HepG2 (cell line): ENCODE data around the gene TCF7L2. TPM values are rescaled to one million over a fixed set of nuclear protein-coding genes. Genes with fewer than 3 reads are reported as not detected.

Source experiments
- ATAC-seq: fragments of 200-7000 bp; cut with Tn5 transposase; 3 replicates; pipeline ENCODE4 v1.9.1; 2020; ENCODE audit warnings: mild to moderate bottlenecking, moderate library complexity
- BruUV-seq: library from RNA; stranded (reverse); fragments of 400-500 nt; replicated peaks from 2 replicates; lab custom pipeline; 2021; lab: Mats Ljungman, UMichigan
- CTCF ChIA-PET: fragments of 300-600 bp; formaldehyde crosslinking; extraction: SDS; loops from one replicate; lab custom pipeline; 2021; ENCODE audit warnings: low total read pairs, inconsistent platforms, low intra/inter-chr PET ratio; lab: Yijun Ruan, JAX
- POLR2A ChIA-PET: fragments of 350-600 bp; sonication (Branson Sonifier 250); formaldehyde crosslinking; loops from one replicate; lab custom pipeline; 2020; ENCODE audit warnings: antibody characterized with exemption, inconsistent platforms; lab: Yijun Ruan, JAX
- DNase-seq: peaks from one replicate; pipeline ENCODE4 v3.0.0-alpha.2; 2015; ENCODE audit warnings: low spot score
- FAIRE-seq: peaks from 3 replicates; lab custom pipeline; 2011; peaks lifted over from hg19 to GRCh38; lab: Jason Lieb, UNC
- H2AFZ ChIP-seq: one replicate; pipeline ENCODE4 v1.6.1; 2011; ENCODE audit warnings: low read length, inconsistent platforms
- H3K27ac ChIP-seq: fragments of 300-600 bp; 3 replicates; pipeline ENCODE4 v1.8.0; 2011; ENCODE audit warnings: mixed run types, mild to moderate bottlenecking, mixed read lengths, low read length, inconsistent platforms; ENCODE audit not compliant: insufficient read depth; ENCODE audit errors: extremely low read length
- H3K27me3 ChIP-seq, 2 experiments: fragments of 200-600 bp in 1 of 2; 2 replicates in 1 of 2; 3 replicates in 1 of 2; pipeline versions ENCODE4 v1.6.0 to v1.8.0; 2011; ENCODE audit warnings: low read length in 2 of 2, mild to moderate bottlenecking in 2 of 2, moderate library complexity in 2 of 2, inconsistent platforms in 1 of 2; ENCODE audit not compliant: insufficient read depth in 2 of 2, control insufficient read depth in 1 of 2
- H3K36me3 ChIP-seq, 2 experiments: fragments of 200-600 bp in 1 of 2; replicated peaks in 1 of 2; 2 replicates in 1 of 2; 3 replicates in 1 of 2; pipeline versions ENCODE4 v1.5.1 to v1.8.0; 2011; ENCODE audit warnings: low read length in 2 of 2, inconsistent platforms in 1 of 2; ENCODE audit not compliant: insufficient read depth in 2 of 2, control insufficient read depth in 1 of 2
- H3K4me1 ChIP-seq: 2 replicates; pipeline ENCODE4 v1.5.1; 2012; ENCODE audit warnings: low read length, inconsistent platforms; ENCODE audit not compliant: insufficient read depth
- H3K4me2 ChIP-seq: 2 replicates; pipeline ENCODE4 v1.6.0; 2011; ENCODE audit warnings: low read depth, low read length, inconsistent platforms
- H3K4me3 ChIP-seq, 3 experiments: fragments of 200-600 bp in 1 of 3; sonication (generic), shearing (Covaris generic) in 1 of 3; replicated peaks in 1 of 3; 2 replicates each; pipeline ENCODE4 v1.5.1; 2011 to 2016; ENCODE audit warnings: low read length in 3 of 3, inconsistent platforms in 2 of 3, low read depth in 2 of 3, mild to moderate bottlenecking in 2 of 3, control low read depth in 1 of 3, mixed read lengths in 1 of 3; ENCODE audit not compliant: insufficient read depth in 1 of 3
- H3K79me2 ChIP-seq: one replicate; pipeline ENCODE4 v1.6.1; 2011; ENCODE audit warnings: low read length, inconsistent platforms; ENCODE audit not compliant: insufficient read depth
- H3K9ac ChIP-seq: 2 replicates; pipeline ENCODE4 v1.6.0; 2011; ENCODE audit warnings: mild to moderate bottlenecking, low read depth, low read length, inconsistent platforms; ENCODE audit not compliant: insufficient read depth
- H3K9me3 ChIP-seq: 2 replicates; pipeline ENCODE4 v1.5.1; 2012; ENCODE audit warnings: mild to moderate bottlenecking, low read length
- H4K20me1 ChIP-seq: 2 replicates; pipeline ENCODE4 v1.6.0; 2011; ENCODE audit warnings: inconsistent platforms, mild to moderate bottlenecking, low read length, moderate library complexity; ENCODE audit not compliant: insufficient read depth
- CCDC6 ChIP-seq: sonication (generic); formaldehyde crosslinking; IDR thresholded peaks from 2 replicates; pipeline ENCODE4 v1.8.1; 2022; ENCODE audit warnings: mild to moderate bottlenecking, missing genetic modification reagents, moderate library complexity
- GTF2F1 ChIP-seq: fragments of 150-350 bp; IDR thresholded peaks from 2 replicates; pipeline ENCODE4 v1.6.1; 2014; ENCODE audit warnings: low read length
- HNF4A ChIP-seq: sonication (generic); formaldehyde crosslinking; IDR thresholded peaks from 2 replicates; pipeline ENCODE4 v1.4.0; 2020; ENCODE audit warnings: missing genetic modification reagents
- NONO ChIP-seq, 2 experiments: fragments of 450-650 bp in 1 of 2; sonication (generic) in 1 of 2; formaldehyde crosslinking in 1 of 2; IDR thresholded peaks in 1 of 2; conservative IDR thresholded peaks in 1 of 2; 2 replicates each; pipeline versions ENCODE4 v1.6.1 to v1.8.0; 2017 to 2022; ENCODE audit warnings: mild to moderate bottlenecking in 1 of 2, missing genetic modification reagents in 1 of 2, moderate library complexity in 1 of 2
- ZC3H4 ChIP-seq: sonication (generic); formaldehyde crosslinking; IDR thresholded peaks from 2 replicates; pipeline ENCODE4 v1.4.0; 2020; ENCODE audit warnings: missing genetic modification reagents, borderline replicate concordance
- WGBS: methylation state at CpG from one replicate; pipeline ENCODE4 v1.1.6; 2017; ENCODE audit warnings: low lambda C conversion rate; 5-methylcytosine and 5-hydroxymethylcytosine counted together
- in situ Hi-C: cut with HindIII; loops from 2 replicates; pipeline ENCODE4 v1.10.0; 2017; ENCODE audit warnings: low pct_unique_long_range_greater_than_20kb; ENCODE audit not compliant: extremely low pct_ligation_motif_present
- intact Hi-C: fragments of 100-400 bp; cut with micrococcal nuclease; formaldehyde crosslinking; loops from one replicate; pipeline ENCODE4 v1.10.0; 2022; ENCODE audit not compliant: unreplicated experiment
- polyA plus RNA-seq, 8 experiments: library from polyadenylated mRNA; depleted of rRNA in 3 of 8; stranded (reverse) in 7 of 8; unstranded in 1 of 8; fragments of >200 nt; fragmentation: Illumina TruSeq in 4 of 8; extraction: Trizol in 4 of 8; gene quantifications; 2 replicates each; pipeline versions ENCODE4 v1.2.1 to v1.2.3, GENCODE V29; 2011 to 2016; ENCODE audit warnings: low read depth in 4 of 8, missing spikeins in 1 of 8, mixed read lengths in 1 of 8; ENCODE audit not compliant: insufficient read depth in 1 of 8
- total RNA-seq, 5 experiments: library from RNA; depleted of rRNA; stranded (reverse); fragments of >200 nt; fragmentation: Illumina TruSeq; extraction: Trizol; gene quantifications; 2 replicates each; pipeline ENCODE4 v1.2.3, GENCODE V29; 2016; ENCODE audit warnings: low read depth in 1 of 5
- TF ChIP-seq, protein P1 (sequence below): IDR thresholded peaks from 2 replicates; pipeline ENCODE4 v1.6.1; 2016
- TF ChIP-seq, protein P2 (sequence below): sonication (generic); formaldehyde crosslinking; IDR thresholded peaks from 2 replicates; pipeline ENCODE4 v1.9.0; 2021; ENCODE audit warnings: missing genetic modification reagents, mild to moderate bottlenecking, borderline replicate concordance

TCF7L2 gene
- total and polyA plus RNA-seq, 2 of the 13 experiments (the other 11 are each of a cell fraction or from before 2014, with no cell fraction given), result 3.9 to 13.7 TPM

DNA sequence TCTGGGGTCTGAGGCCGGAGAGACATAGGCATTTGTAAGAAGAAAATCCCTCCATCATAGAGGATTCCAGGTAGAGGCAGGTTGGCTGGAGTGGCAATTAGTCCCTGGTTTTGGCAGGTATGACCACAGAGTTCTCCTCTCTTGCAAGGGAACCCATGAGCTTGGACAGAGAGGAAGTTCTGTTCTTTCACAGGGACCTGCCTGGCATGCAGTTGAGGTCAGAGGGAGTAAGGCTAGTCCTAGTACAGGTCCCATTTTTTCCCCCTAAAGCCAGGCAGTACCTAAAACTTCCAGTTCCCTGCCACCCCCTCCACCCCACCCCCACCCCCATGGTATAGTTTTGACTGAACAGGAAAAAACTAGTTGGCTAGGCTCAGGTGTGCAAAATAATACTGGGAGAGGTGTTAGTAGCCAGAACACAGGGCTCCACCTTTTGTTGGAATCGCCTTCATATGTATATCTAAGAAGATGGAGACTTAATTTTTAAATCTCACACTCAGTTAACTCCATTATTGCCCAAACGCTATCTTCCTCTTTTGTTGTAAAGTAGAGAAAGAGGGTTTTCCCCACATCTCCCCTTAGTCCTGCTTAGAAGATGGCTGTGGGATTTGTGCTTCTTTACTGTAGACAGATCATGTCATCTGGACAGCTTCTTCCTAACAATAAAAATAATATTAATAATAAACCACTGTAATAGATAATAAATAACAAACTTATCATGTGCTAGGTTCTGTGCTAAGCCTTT, 188.1 kb downstream of the TCF7L2 start:
- whole genome bisulfite sequencing, result 100% methylated on average over 3 of the region's 3 CpGs
- no peak overlapping the region for H3K27ac ChIP-seq
- H4K20me1 ChIP-seq, result peaks cover 25% of the 10 kb centered on the region
- DNase-seq, result no peak
- H3K36me3 ChIP-seq, result peaks cover 13 to 46% of the 10 kb centered on the region in 2 experiments
- peaks cover 23% of the 10 kb centered on the region for H3K79me2 ChIP-seq
- no peaks in the 10 kb centered on the region for H3K9me3 ChIP-seq
- TF ChIP-seq GTF2F1, result no peak
- no peak for TF ChIP-seq NONO (IDR thresholded peaks at IDR 0.05)
- TF ChIP-seq NONO (CRISPR knock-in tag; conservative IDR thresholded peaks at IDR 0.05), result no peak
- no peak for TF ChIP-seq CCDC6
- TF ChIP-seq ZC3H4, result no peak
- no peak for TF ChIP-seq HNF4A (CRISPR knock-in tag)
- TF ChIP-seq, protein P1, sequence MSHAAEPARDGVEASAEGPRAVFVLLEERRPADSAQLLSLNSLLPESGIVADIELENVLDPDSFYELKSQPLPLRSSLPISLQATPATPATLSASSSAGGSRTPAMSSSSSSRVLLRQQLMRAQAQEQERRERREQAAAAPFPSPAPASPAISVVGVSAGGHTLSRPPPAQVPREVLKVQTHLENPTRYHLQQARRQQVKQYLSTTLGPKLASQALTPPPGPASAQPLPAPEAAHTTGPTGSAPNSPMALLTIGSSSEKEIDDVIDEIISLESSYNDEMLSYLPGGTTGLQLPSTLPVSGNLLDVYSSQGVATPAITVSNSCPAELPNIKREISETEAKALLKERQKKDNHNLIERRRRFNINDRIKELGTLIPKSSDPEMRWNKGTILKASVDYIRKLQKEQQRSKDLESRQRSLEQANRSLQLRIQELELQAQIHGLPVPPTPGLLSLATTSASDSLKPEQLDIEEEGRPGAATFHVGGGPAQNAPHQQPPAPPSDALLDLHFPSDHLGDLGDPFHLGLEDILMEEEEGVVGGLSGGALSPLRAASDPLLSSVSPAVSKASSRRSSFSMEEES, result no peak
- TF ChIP-seq, protein P2, sequence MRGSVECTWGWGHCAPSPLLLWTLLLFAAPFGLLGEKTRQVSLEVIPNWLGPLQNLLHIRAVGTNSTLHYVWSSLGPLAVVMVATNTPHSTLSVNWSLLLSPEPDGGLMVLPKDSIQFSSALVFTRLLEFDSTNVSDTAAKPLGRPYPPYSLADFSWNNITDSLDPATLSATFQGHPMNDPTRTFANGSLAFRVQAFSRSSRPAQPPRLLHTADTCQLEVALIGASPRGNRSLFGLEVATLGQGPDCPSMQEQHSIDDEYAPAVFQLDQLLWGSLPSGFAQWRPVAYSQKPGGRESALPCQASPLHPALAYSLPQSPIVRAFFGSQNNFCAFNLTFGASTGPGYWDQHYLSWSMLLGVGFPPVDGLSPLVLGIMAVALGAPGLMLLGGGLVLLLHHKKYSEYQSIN, result no peak
- TF ChIP-seq, all 625 proteins: peak for 0
- H3K27me3 ChIP-seq, result no peaks in the 10 kb centered on the region
- intact Hi-C loops (no loop called here), in situ Hi-C loops (no loop called here)
- FAIRE-seq, result no peak
- CTCF ChIA-PET, result no interaction called here
- H3K4me1 ChIP-seq, result no peaks in the 10 kb centered on the region
- H3K9ac ChIP-seq, result no peak overlapping the region
- no peak for ATAC-seq
- H2AFZ ChIP-seq, result no peak overlapping the region
- no peak overlapping the region for H3K4me3 ChIP-seq
- POLR2A ChIA-PET, result no interaction called here
- BruUV-seq, result no TSS peak
- H3K4me2 ChIP-seq, result no peak overlapping the region
